Calu3 (cell line): ENCODE results near the gene ADGRG6. TPM values are rescaled to one million over a fixed set of nuclear protein-coding genes. Genes with fewer than 3 reads are reported as not detected.

Experiments
- BruUV-seq: library from RNA; stranded (reverse); fragments of 400-500 nt; replicated peaks from 2 replicates; lab custom pipeline; 2021; lab: Mats Ljungman, UMichigan
- CTCF ChIA-PET: fragments of 300-600 bp; sonication (Branson Sonifier 250); formaldehyde crosslinking; loops from one replicate; lab custom pipeline; 2022; ENCODE audit warnings: antibody characterized with exemption; lab: Charles Lee
- DNase-seq: peaks from one replicate; pipeline ENCODE4 v3.0.0; 2022
- H3K27ac Mint-ChIP-seq: one replicate; pipeline ENCODE4 v1.8.0; 2022; ENCODE audit warnings: mixed read lengths; ENCODE audit not compliant: unreplicated experiment
- H3K27me3 Mint-ChIP-seq: one replicate; pipeline ENCODE4 v1.8.0; 2022; ENCODE audit warnings: mixed read lengths; ENCODE audit not compliant: unreplicated experiment
- H3K36me3 Mint-ChIP-seq: one replicate; pipeline ENCODE4 v1.8.0; 2022; ENCODE audit warnings: mild to moderate bottlenecking, moderate library complexity, mixed read lengths; ENCODE audit not compliant: insufficient read depth, unreplicated experiment
- H3K4me1 Mint-ChIP-seq: one replicate; pipeline ENCODE4 v1.8.0; 2022; ENCODE audit warnings: mild to moderate bottlenecking, low read depth, mixed read lengths; ENCODE audit not compliant: unreplicated experiment
- H3K4me3 Mint-ChIP-seq: one replicate; pipeline ENCODE4 v1.8.0; 2022; ENCODE audit warnings: mild to moderate bottlenecking, low read depth, moderate library complexity, mixed read lengths; ENCODE audit not compliant: unreplicated experiment
- H3K9me3 Mint-ChIP-seq: one replicate; pipeline ENCODE4 v1.8.0; 2022; ENCODE audit warnings: low read depth, mixed read lengths; ENCODE audit not compliant: unreplicated experiment
- intact Hi-C: fragments of 100-400 bp; cut with micrococcal nuclease; formaldehyde crosslinking; loops from one replicate; pipeline ENCODE4 v1.10.0; 2022; ENCODE audit not compliant: unreplicated experiment
- total RNA-seq: library from RNA; stranded (reverse); gene quantifications from 2 replicates; pipeline ENCODE4 v1.2.3, GENCODE V29; 2022
- TF ChIP-seq, protein P1 (sequence below): fragments of 200-600 bp; IDR thresholded peaks from one replicate; pipeline ENCODE4 v1.8.0; 2022; ENCODE audit warnings: antibody characterized with exemption; ENCODE audit not compliant: unreplicated experiment

The ADGRG6 gene
- total RNA-seq, 1 experiment from 2014 or later = 109 TPM

DNA sequence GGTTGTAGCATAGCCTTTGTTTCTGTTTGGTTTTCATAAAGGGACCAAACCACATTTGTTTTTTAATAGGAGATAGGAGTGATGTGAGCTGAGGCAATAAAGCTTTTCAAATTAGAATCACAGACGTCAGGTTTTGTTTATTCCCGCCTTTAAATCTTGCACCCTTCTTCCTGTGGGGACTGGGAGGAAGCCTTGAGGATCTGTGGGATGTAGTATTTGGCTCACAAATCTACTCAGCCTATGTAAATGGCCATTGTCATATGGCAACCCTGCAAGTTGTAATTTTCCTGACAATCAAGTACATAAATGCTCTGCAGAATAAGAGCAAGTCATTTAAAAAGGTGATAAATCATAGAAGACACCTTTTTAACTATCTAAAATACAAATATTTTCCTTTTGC lies 110.4 kb downstream of the ADGRG6 start:
- TF ChIP-seq, protein P1, sequence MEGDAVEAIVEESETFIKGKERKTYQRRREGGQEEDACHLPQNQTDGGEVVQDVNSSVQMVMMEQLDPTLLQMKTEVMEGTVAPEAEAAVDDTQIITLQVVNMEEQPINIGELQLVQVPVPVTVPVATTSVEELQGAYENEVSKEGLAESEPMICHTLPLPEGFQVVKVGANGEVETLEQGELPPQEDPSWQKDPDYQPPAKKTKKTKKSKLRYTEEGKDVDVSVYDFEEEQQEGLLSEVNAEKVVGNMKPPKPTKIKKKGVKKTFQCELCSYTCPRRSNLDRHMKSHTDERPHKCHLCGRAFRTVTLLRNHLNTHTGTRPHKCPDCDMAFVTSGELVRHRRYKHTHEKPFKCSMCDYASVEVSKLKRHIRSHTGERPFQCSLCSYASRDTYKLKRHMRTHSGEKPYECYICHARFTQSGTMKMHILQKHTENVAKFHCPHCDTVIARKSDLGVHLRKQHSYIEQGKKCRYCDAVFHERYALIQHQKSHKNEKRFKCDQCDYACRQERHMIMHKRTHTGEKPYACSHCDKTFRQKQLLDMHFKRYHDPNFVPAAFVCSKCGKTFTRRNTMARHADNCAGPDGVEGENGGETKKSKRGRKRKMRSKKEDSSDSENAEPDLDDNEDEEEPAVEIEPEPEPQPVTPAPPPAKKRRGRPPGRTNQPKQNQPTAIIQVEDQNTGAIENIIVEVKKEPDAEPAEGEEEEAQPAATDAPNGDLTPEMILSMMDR = no peak
- intact Hi-C loops = no loop called here
- no TSS peak for BruUV-seq
- Mint-ChIP-seq H3K9me3 (no peaks in the 10 kb centered on the region), H3K36me3 (peaks cover 26% of the 10 kb centered on the region), H3K27ac (no peak overlapping the region), H3K4me1 (peaks cover 10% of the 10 kb centered on the region), H3K4me3 (no peak overlapping the region), H3K27me3 (no peaks in the 10 kb centered on the region)
- DNase-seq = no peak
- CTCF ChIA-PET = no interaction called here

GRCh38 chr6:142412658-142413057 lies 110.9 kb downstream of the ADGRG6 start:
- TF ChIP-seq, protein P1 = no peak
- peaks cover 10% of the 10 kb centered on the region for H3K4me1 Mint-ChIP-seq
- no peaks in the 10 kb centered on the region for H3K27me3 Mint-ChIP-seq
- no peaks in the 10 kb centered on the region for H3K9me3 Mint-ChIP-seq
- no peak overlapping the region for H3K27ac Mint-ChIP-seq
- no TSS peak for BruUV-seq
- intact Hi-C loops = no loop called here
- H3K4me3 Mint-ChIP-seq = no peak overlapping the region
- H3K36me3 Mint-ChIP-seq = peaks cover 30% of the 10 kb centered on the region
- DNase-seq = no peak
- CTCF ChIA-PET = no interaction called here

GRCh38 chr6:142413111-142413510 lies 111.3 kb downstream of the ADGRG6 start:
- no TSS peak for BruUV-seq
- Mint-ChIP-seq H3K27me3 (no peaks in the 10 kb centered on the region), H3K4me3 (no peak overlapping the region), H3K27ac (no peak overlapping the region), H3K9me3 (no peaks in the 10 kb centered on the region), H3K36me3 (peaks cover 35% of the 10 kb centered on the region), H3K4me1 (peaks cover 10% of the 10 kb centered on the region)
- CTCF ChIA-PET = no interaction called here
- intact Hi-C loops = no loop called here
- TF ChIP-seq, protein P1 = no peak
- DNase-seq = no peak

- CTCF ChIA-PET = no interaction called here
- intact Hi-C loops = no loop called here
- Mint-ChIP-seq H3K4me1 (peaks cover 10% of the 10 kb centered on the region), H3K27ac (no peak overlapping the region), H3K27me3 (no peaks in the 10 kb centered on the region), H3K36me3 (peaks cover 41% of the 10 kb centered on the region), H3K9me3 (no peaks in the 10 kb centered on the region), H3K4me3 (no peak overlapping the region)
- TF ChIP-seq, protein P1 = no peak
- no TSS peak for BruUV-seq
- no peak for DNase-seq
Measured at GRCh38 chr6:142414462-142415250, 112.8 kb downstream of the ADGRG6 start.
